Endothelial cell of umbilical vein (primary cell): ENCODE measurements around the gene RSRC1. TPM values are rescaled to one million over a fixed set of nuclear protein-coding genes. Genes with fewer than 3 reads are reported as not detected.

Experiments used
- BruUV-seq: library from RNA; stranded (reverse); fragments of 400-500 nt; replicated peaks from 2 replicates; lab custom pipeline; 2021; lab: Mats Ljungman, UMichigan
- CTCF ChIA-PET: fragments of 300-600, 350-600 bp; sonication (Branson Sonifier 250); formaldehyde crosslinking; loops from one replicate; lab custom pipeline; 2021; ENCODE audit warnings: antibody characterized with exemption, inconsistent platforms; lab: Charles Lee
- POLR2A ChIA-PET: fragments of 300-600, 350-600 bp; sonication (Branson Sonifier 250); formaldehyde crosslinking; loops from one replicate; lab custom pipeline; 2021; ENCODE audit warnings: antibody characterized with exemption, inconsistent platforms; lab: Charles Lee
- DNase-seq: peaks from one replicate; pipeline ENCODE4 v3.0.0-alpha.2; 2011; ENCODE audit warnings: low read depth, low spot score
- FAIRE-seq: peaks from 2 replicates; lab custom pipeline; 2011; peaks lifted over from hg19 to GRCh38; lab: Jason Lieb, UNC
- H2AFZ ChIP-seq: 2 replicates; pipeline ENCODE4 v1.6.0; 2012; ENCODE audit warnings: low read depth, low read length, control low read depth, inconsistent platforms
- H3K27ac ChIP-seq: 2 replicates; pipeline ENCODE4 v1.5.1; 2011; ENCODE audit warnings: low read depth, mild to moderate bottlenecking, control low read depth, low read length, moderate library complexity; ENCODE audit not compliant: insufficient read depth
- H3K27me3 ChIP-seq, 2 experiments: 2 replicates each; pipeline versions ENCODE4 v1.6.0 to v1.6.1; 2011; ENCODE audit warnings: low read length in 2 of 2, mixed read lengths in 1 of 2; ENCODE audit not compliant: control insufficient read depth in 2 of 2, insufficient read depth in 2 of 2
- H3K36me3 ChIP-seq, 2 experiments: 2 replicates in 1 of 2; 3 replicates in 1 of 2; pipeline ENCODE4 v1.5.1; 2011; ENCODE audit warnings: low read length in 2 of 2, mild to moderate bottlenecking in 1 of 2, moderate library complexity in 1 of 2; ENCODE audit not compliant: control insufficient read depth in 2 of 2, insufficient read depth in 2 of 2; ENCODE audit errors: extremely low read depth in 1 of 2
- H3K4me1 ChIP-seq: 3 replicates; pipeline ENCODE4 v1.5.1; 2011; ENCODE audit warnings: mild to moderate bottlenecking, low read length; ENCODE audit not compliant: control insufficient read depth, insufficient read depth; ENCODE audit errors: extremely low read depth
- H3K4me2 ChIP-seq: 2 replicates; pipeline ENCODE4 v1.6.1; 2011; ENCODE audit warnings: low read length, control low read depth, mixed read lengths; ENCODE audit not compliant: insufficient read depth
- H3K4me3 ChIP-seq, 3 experiments: fragments of 200-600 bp in 1 of 3; sonication (generic), shearing (Covaris generic) in 1 of 3; replicated peaks in 1 of 3; 2 replicates each; pipeline ENCODE4 v1.5.1; 2011 to 2016; ENCODE audit warnings: control low read depth in 3 of 3, low read length in 3 of 3, mild to moderate bottlenecking in 2 of 3, inconsistent platforms in 1 of 3, low read depth in 1 of 3, moderate library complexity in 1 of 3; ENCODE audit not compliant: insufficient read depth in 1 of 3
- H3K79me2 ChIP-seq: 2 replicates; pipeline ENCODE4 v1.6.0; 2012; ENCODE audit warnings: low read length, inconsistent platforms; ENCODE audit not compliant: control insufficient read depth, insufficient read depth
- H3K9ac ChIP-seq: replicated peaks from 2 replicates; pipeline ENCODE3; 2011; ENCODE audit warnings: low read length, control low read depth; ENCODE audit not compliant: insufficient read depth; ENCODE audit errors: extremely low read depth
- H3K9me1 ChIP-seq: replicated peaks from 3 replicates; pipeline ENCODE4 v1.6.0; 2011; ENCODE audit warnings: mild to moderate bottlenecking, low read length; ENCODE audit not compliant: control insufficient read depth, insufficient read depth; ENCODE audit errors: extremely low read depth
- H3K9me3 ChIP-seq: replicated peaks from 2 replicates; pipeline ENCODE4 v1.5.1; 2012; ENCODE audit warnings: low read length, inconsistent platforms; ENCODE audit not compliant: control insufficient read depth, insufficient read depth
- H4K20me1 ChIP-seq: replicated peaks from 2 replicates; pipeline ENCODE3; 2011; ENCODE audit warnings: mild to moderate bottlenecking, low read length; ENCODE audit not compliant: control insufficient read depth, insufficient read depth; ENCODE audit errors: extremely low read depth
- EZH2 ChIP-seq: IDR thresholded peaks from 2 replicates; pipeline ENCODE4 v1.6.1; 2012; ENCODE audit warnings: borderline replicate concordance, low read depth, mild to moderate bottlenecking, moderate library complexity, low read length, inconsistent platforms; ENCODE audit not compliant: severe bottlenecking
- FOS ChIP-seq: IDR thresholded peaks from 2 replicates; pipeline ENCODE4 v1.6.1; 2011; ENCODE audit warnings: mild to moderate bottlenecking, low read length, moderate library complexity, borderline replicate concordance; ENCODE audit not compliant: insufficient read depth
- GATA2 ChIP-seq: IDR thresholded peaks from 2 replicates; pipeline ENCODE4 v1.7.0; 2011; ENCODE audit warnings: low read depth, mild to moderate bottlenecking, moderate library complexity, mixed read lengths, low read length; ENCODE audit not compliant: insufficient read length, insufficient read depth
- JUN ChIP-seq: IDR thresholded peaks from 2 replicates; pipeline ENCODE4 v1.6.1; 2011; ENCODE audit warnings: borderline replicate concordance, low read depth; ENCODE audit not compliant: insufficient read length, insufficient read depth
- MAX ChIP-seq: IDR thresholded peaks from 2 replicates; pipeline ENCODE4 v1.6.1; 2011; ENCODE audit not compliant: insufficient read depth, insufficient read length
- MYC ChIP-seq: IDR thresholded peaks from one replicate; pipeline ENCODE4 v1.6.1; 2011; ENCODE audit warnings: mild to moderate bottlenecking, low read depth, low read length
- POLR2A ChIP-seq: IDR thresholded peaks from 2 replicates; pipeline ENCODE4 v1.6.1; 2012; ENCODE audit warnings: low read depth, mild to moderate bottlenecking, control low read depth, low read length
- POLR2AphosphoS5 ChIP-seq: IDR thresholded peaks from 2 replicates; pipeline ENCODE4 v1.6.1; 2012; ENCODE audit warnings: low read depth, mild to moderate bottlenecking, control low read depth, low read length, moderate library complexity; ENCODE audit not compliant: insufficient read depth
- dilution Hi-C: fragments of 300-500 bp; cut with MboI; formaldehyde crosslinking; loops from one replicate; pipeline ENCODE4 v1.15.0; 2019; ENCODE audit warnings: low sequenced_read_pairs; ENCODE audit not compliant: extremely low pct_ligation_motif_present
- intact Hi-C: fragments of 100-400 bp; cut with micrococcal nuclease; formaldehyde crosslinking; loops from one replicate; pipeline ENCODE4 v1.10.0; 2022
- polyA plus RNA-seq, 4 experiments: library from polyadenylated mRNA; depleted of rRNA in 3 of 4; stranded (reverse) in 3 of 4; unstranded in 1 of 4; fragments of >200 nt; gene quantifications; 2 replicates each; pipeline versions ENCODE4 v1.2.1 to v1.2.3, GENCODE V29; 2011 to 2012; ENCODE audit warnings: missing spikeins in 1 of 4
- total RNA-seq: library from RNA; stranded (reverse); gene quantifications from 2 replicates; pipeline ENCODE4 v1.2.3, GENCODE V29; 2021
- TF ChIP-seq, protein P1 (sequence below), 2 donors: IDR thresholded peaks; 1 replicate in 1 of 2; 2 replicates in 1 of 2; pipeline ENCODE4 v1.5.1; 2011; ENCODE audit warnings: low read length in 2 of 2, mild to moderate bottlenecking in 2 of 2, moderate library complexity in 2 of 2, control low read depth in 1 of 2, inconsistent platforms in 1 of 2, low read depth in 1 of 2; ENCODE audit not compliant: insufficient read depth in 1 of 2; ENCODE audit errors: extremely low read depth in 1 of 2

Gene RSRC1
- total and polyA plus RNA-seq, 2 donors (not counting 3 experiments of a cell fraction or from before 2014, with no cell fraction given) = 1.8 to 25.4 TPM

DNA sequence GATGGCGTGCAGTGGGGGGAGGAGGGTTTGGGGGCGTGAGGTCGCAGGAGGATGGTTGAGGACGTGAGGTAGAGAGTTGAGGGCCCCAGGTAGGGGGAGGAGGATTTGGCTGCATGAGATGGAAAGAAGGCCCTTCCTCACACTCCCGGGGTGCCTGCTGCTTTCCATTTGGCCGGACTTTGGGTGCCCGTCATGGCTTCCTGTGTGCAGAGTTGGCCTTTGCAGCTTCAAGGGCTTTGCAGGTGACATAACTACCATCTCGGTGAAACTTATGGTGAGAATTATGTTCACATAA is 462.8 kb downstream of the RSRC1 start:
- no peaks in the 10 kb centered on the region for H3K4me1 ChIP-seq
- no peak overlapping the region for H3K9ac ChIP-seq
- H4K20me1 ChIP-seq = no peaks in the 10 kb centered on the region
- H3K27me3 ChIP-seq = no peaks in the 10 kb centered on the region
- no peaks in the 10 kb centered on the region for H3K36me3 ChIP-seq
- H3K4me3 ChIP-seq = no peak overlapping the region
- H3K9me1 ChIP-seq = no peaks in the 10 kb centered on the region
- no peaks in the 10 kb centered on the region for H3K9me3 ChIP-seq
- dilution Hi-C loops (no loop called here), intact Hi-C loops (loop anchor here (5.0 kb wide), 1 partner anchor 90 kb away; no protein-coding TSS in a partner anchor)
- H3K27ac ChIP-seq = no peak overlapping the region
- H3K79me2 ChIP-seq = no peaks in the 10 kb centered on the region
- CTCF ChIA-PET = no interaction called here
- POLR2A ChIA-PET = interaction anchor here (0.6 kb wide), 1 partner anchor 68 kb away, joined by 6 read pairs; no protein-coding TSS in a partner anchor
- TF ChIP-seq JUN (no peak), POLR2AphosphoS5 (no peak), MAX (no peak), FOS (no peak), MYC (no peak), GATA2 (no peak), POLR2A (no peak), EZH2 (no peak)
- TF ChIP-seq, protein P1, sequence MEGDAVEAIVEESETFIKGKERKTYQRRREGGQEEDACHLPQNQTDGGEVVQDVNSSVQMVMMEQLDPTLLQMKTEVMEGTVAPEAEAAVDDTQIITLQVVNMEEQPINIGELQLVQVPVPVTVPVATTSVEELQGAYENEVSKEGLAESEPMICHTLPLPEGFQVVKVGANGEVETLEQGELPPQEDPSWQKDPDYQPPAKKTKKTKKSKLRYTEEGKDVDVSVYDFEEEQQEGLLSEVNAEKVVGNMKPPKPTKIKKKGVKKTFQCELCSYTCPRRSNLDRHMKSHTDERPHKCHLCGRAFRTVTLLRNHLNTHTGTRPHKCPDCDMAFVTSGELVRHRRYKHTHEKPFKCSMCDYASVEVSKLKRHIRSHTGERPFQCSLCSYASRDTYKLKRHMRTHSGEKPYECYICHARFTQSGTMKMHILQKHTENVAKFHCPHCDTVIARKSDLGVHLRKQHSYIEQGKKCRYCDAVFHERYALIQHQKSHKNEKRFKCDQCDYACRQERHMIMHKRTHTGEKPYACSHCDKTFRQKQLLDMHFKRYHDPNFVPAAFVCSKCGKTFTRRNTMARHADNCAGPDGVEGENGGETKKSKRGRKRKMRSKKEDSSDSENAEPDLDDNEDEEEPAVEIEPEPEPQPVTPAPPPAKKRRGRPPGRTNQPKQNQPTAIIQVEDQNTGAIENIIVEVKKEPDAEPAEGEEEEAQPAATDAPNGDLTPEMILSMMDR (IDR thresholded peaks at IDR 0.05; ENCODE audit: extremely low read depth in 1 of 2, insufficient read depth in 1 of 2, low read depth in 1 of 2, low read length in 2 of 2) = no peak
- H3K4me2 ChIP-seq = no peak overlapping the region
- FAIRE-seq (no peak), DNase-seq (no peak)
- no peak overlapping the region for H2AFZ ChIP-seq
- BruUV-seq = no TSS peak
